ENCODE results near the gene AP4S1.

AP4S1 gene

DNA sequence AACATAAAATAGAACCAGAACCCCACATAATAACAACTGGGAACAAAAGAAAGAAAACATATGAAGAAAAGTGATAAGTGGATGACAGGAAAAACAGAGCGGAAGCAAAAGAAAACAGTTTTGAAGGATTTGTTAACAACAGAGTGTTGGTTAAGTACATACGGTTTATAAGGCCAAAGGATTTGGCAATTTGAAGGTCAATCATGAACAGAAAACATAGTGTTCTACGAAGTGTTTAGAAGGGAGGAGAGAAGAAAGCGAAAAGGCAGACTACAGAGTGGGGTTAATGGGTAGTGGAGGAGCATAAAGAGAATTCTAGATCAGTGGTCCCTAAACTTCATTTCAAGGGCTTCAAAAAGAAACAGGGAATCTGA is 3.9 kb upstream of the AP4S1 start:
- TF ChIP-seq, protein P1, sequence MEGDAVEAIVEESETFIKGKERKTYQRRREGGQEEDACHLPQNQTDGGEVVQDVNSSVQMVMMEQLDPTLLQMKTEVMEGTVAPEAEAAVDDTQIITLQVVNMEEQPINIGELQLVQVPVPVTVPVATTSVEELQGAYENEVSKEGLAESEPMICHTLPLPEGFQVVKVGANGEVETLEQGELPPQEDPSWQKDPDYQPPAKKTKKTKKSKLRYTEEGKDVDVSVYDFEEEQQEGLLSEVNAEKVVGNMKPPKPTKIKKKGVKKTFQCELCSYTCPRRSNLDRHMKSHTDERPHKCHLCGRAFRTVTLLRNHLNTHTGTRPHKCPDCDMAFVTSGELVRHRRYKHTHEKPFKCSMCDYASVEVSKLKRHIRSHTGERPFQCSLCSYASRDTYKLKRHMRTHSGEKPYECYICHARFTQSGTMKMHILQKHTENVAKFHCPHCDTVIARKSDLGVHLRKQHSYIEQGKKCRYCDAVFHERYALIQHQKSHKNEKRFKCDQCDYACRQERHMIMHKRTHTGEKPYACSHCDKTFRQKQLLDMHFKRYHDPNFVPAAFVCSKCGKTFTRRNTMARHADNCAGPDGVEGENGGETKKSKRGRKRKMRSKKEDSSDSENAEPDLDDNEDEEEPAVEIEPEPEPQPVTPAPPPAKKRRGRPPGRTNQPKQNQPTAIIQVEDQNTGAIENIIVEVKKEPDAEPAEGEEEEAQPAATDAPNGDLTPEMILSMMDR (conservative IDR thresholded peaks at IDR 0.05; ENCODE audit: low read depth, low read length): no peak
- DNase-seq (ENCODE audit: low read depth): no peak
- H3K4me3 ChIP-seq (ENCODE audit: low read length): no peak overlapping the region

DNA sequence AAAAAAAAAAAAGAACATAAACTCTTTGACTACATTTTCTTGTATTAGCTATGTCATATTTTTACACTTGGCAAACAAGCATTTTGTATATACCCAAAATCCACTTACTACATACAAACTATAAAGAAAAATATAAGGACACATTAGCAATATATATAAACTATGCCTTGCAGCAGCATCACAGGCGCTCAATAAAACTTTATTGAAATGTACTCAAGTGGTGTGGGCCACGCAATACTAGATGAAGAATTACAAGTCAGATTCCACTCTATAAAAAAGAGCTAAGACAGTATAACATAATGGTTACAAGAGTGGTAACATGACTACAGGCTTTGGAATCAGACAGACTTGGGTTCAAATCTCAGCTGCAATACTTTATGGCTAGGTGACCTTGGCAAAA is 3.1 kb upstream of the AP4S1 start:
- no peak for DNase-seq (ENCODE audit: low read depth)
- no peak overlapping the region for H3K4me3 ChIP-seq (ENCODE audit: low read length)
- TF ChIP-seq, protein P1 (conservative IDR thresholded peaks at IDR 0.05; ENCODE audit: low read depth, low read length): no peak

GRCh38 chr14:31024010-31024480 is 1.4 kb upstream of the AP4S1 start:
- peak overlapping the region; percentile 97 for H3K4me3 ChIP-seq (ENCODE audit: low read length)
- TF ChIP-seq, protein P1 (conservative IDR thresholded peaks at IDR 0.05; ENCODE audit: low read depth, low read length): no peak

GRCh38 chr14:31024577-31025366 is 677 bp upstream of the AP4S1 start:
- DNase-seq (ENCODE audit: low read depth): no peak
- TF ChIP-seq, protein P1 (conservative IDR thresholded peaks at IDR 0.05; ENCODE audit: low read depth, low read length): no peak
- H3K4me3 ChIP-seq (ENCODE audit: low read length): peak overlapping the region; percentile 97

More at GRCh38 chr14:31024010-31024480, 1.4 kb upstream of the AP4S1 start:
- DNase-seq (ENCODE audit: low read depth): no peak

- TF ChIP-seq, protein P1 (conservative IDR thresholded peaks at IDR 0.05; ENCODE audit: low read depth, low read length): no peak
- peak within 1 kb of the TSS; percentile 97 for H3K4me3 ChIP-seq (ENCODE audit: low read length)
- no peak for DNase-seq (ENCODE audit: low read depth)
Observed at GRCh38 chr14:31026077-31026449, 614 bp downstream of the AP4S1 start, which contains the start of gene STRN3. Gene STRN3 (minus strand): TSS chr14:31026379. CDS start chr14:31026185, 194 bp downstream.

DNA sequence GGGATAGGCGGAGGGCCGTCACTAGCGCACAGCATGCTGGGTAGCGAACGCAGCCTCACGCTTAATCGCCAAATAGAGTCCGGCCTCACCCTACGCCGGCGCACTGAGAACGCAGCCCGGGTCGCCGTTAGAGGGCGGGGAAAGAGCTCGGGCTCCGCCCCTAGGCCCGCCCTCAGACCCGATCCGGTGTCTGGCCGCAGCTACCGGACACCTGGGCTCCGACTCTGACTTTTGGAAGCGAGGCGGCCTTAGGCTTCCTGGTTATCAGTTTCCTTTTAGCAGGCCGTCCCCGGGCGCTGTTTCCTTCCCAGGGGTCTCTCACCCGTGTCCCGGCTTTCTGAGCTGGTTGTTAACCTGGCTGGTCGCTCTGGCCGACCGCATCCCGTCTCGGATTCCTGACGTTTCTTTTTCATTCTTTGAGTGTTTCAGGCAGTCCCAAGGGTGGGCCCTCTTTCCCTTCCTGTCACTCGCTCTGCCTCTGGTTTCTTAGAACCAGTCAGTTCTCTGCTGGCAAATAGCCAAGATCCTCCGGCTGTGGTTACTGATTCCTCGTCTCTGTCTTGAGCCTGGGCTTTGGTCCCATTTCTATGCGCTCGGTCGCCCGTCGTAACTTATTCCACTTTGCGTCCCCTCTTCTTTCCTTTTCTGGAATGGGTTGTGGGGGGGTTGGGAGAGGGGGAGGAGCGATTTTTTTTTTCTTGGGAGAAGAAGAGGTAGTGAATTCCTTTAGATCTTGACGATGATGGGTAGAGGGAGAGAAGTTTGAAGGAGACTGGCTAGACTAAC is 1.2 kb downstream of the AP4S1 start:
- TF ChIP-seq, protein P1 (conservative IDR thresholded peaks at IDR 0.05; ENCODE audit: low read depth, low read length): no peak
- H3K4me3 ChIP-seq (ENCODE audit: low read length): peak overlapping the region; percentile 97

More for the DNA sequence above, 1.2 kb downstream of the AP4S1 start:
- peak; percentile 89 for DNase-seq (ENCODE audit: low read depth)

Data from retinal pigment epithelial cell (primary cell).